Liver (tissue), 9 donors: Measurements from ENCODE around the gene TMEM100. TPM values are rescaled to one million over a fixed set of nuclear protein-coding genes. Genes with fewer than 3 reads are reported as not detected.

Experiments used
- DNase-seq: peaks from one replicate; pipeline ENCODE4 v3.0.0-alpha.2; 2017; ENCODE audit warnings: low spot score
- H3K27ac ChIP-seq, 2 donors: one replicate each; pipeline ENCODE4 v1.7.0; 2013; ENCODE audit warnings: inconsistent platforms in 2 of 2, low read length in 2 of 2, control low read depth in 1 of 2, low read depth in 1 of 2, mild to moderate bottlenecking in 1 of 2
- H3K27me3 ChIP-seq, 4 donors: one replicate each; pipeline versions ENCODE4 v1.6.1 to v1.7.0; 2013; ENCODE audit warnings: low read length in 3 of 4, inconsistent platforms in 1 of 4, mild to moderate bottlenecking in 1 of 4, moderate library complexity in 1 of 4; ENCODE audit not compliant: control insufficient read depth in 4 of 4, insufficient read depth in 4 of 4
- H3K36me3 ChIP-seq, 4 donors: one replicate each; pipeline versions ENCODE4 v1.6.1 to v1.7.0; 2013; ENCODE audit warnings: low read length in 3 of 4, mild to moderate bottlenecking in 3 of 4, low read depth in 1 of 4, moderate library complexity in 1 of 4; ENCODE audit not compliant: control insufficient read depth in 4 of 4, insufficient read depth in 3 of 4
- H3K4me1 ChIP-seq, 4 donors: one replicate each; pipeline versions ENCODE4 v1.6.1 to v1.7.0; 2013; ENCODE audit warnings: low read length in 3 of 4, mild to moderate bottlenecking in 3 of 4, moderate library complexity in 1 of 4; ENCODE audit not compliant: control insufficient read depth in 4 of 4, insufficient read depth in 4 of 4
- H3K4me3 ChIP-seq, 3 donors: one replicate each; pipeline versions ENCODE4 v1.6.1 to v1.7.0; 2013; ENCODE audit warnings: low read length in 3 of 3, control low read depth in 1 of 3, low read depth in 1 of 3, mild to moderate bottlenecking in 1 of 3
- H3K9ac ChIP-seq, 2 donors: one replicate each; pipeline ENCODE4 v1.7.0; 2013; ENCODE audit warnings: low read length in 2 of 2, mild to moderate bottlenecking in 2 of 2, moderate library complexity in 2 of 2, control low read depth in 1 of 2, low read depth in 1 of 2
- H3K9me3 ChIP-seq, 4 donors: one replicate each; pipeline versions ENCODE4 v1.6.1 to v1.7.0; 2013; ENCODE audit warnings: low read length in 3 of 4; ENCODE audit not compliant: control insufficient read depth in 4 of 4
- CTCF ChIP-seq: fragments of 150-350 bp; IDR thresholded peaks from 2 replicates; pipeline ENCODE4 v1.5.1; 2017; ENCODE audit warnings: improper control_type of control experiment, low read depth, low read length; ENCODE audit not compliant: missing input control
- EGR1 ChIP-seq, 2 donors: IDR thresholded peaks; 2 replicates each; pipeline ENCODE4 v1.6.1; 2016 to 2018; ENCODE audit warnings: antibody characterized with exemption in 2 of 2, low read depth in 2 of 2
- FOXA1 ChIP-seq: IDR thresholded peaks from 2 replicates; pipeline ENCODE4 v1.6.1; 2016; ENCODE audit warnings: antibody characterized with exemption
- FOXA2 ChIP-seq: IDR thresholded peaks from 2 replicates; pipeline ENCODE4 v1.6.1; 2016; ENCODE audit warnings: antibody characterized with exemption
- GABPA ChIP-seq, 2 donors: IDR thresholded peaks in 1 of 2; conservative IDR thresholded peaks in 1 of 2; 2 replicates each; pipeline ENCODE4 v1.6.1; 2016; ENCODE audit warnings: antibody characterized with exemption in 2 of 2, mild to moderate bottlenecking in 1 of 2, moderate library complexity in 1 of 2
- HNF4A ChIP-seq, 2 donors: conservative IDR thresholded peaks; 2 replicates each; pipeline ENCODE4 v1.6.1; 2016; ENCODE audit warnings: antibody characterized with exemption in 2 of 2, mild to moderate bottlenecking in 2 of 2
- HNF4G ChIP-seq: IDR thresholded peaks from 2 replicates; pipeline ENCODE4 v1.6.1; 2016; ENCODE audit warnings: antibody characterized with exemption
- JUND ChIP-seq, 2 donors: IDR thresholded peaks; 2 replicates each; pipeline ENCODE4 v1.6.1; 2016; ENCODE audit warnings: antibody characterized with exemption in 2 of 2
- MAX ChIP-seq: IDR thresholded peaks from 2 replicates; pipeline ENCODE4 v1.6.1; 2016; ENCODE audit warnings: antibody characterized with exemption
- NR2F2 ChIP-seq: IDR thresholded peaks from 2 replicates; pipeline ENCODE4 v1.6.1; 2016; ENCODE audit warnings: antibody characterized with exemption
- RAD21 ChIP-seq, 2 donors: IDR thresholded peaks; 2 replicates each; pipeline ENCODE4 v1.6.1; 2016; ENCODE audit warnings: antibody characterized with exemption in 2 of 2, mild to moderate bottlenecking in 2 of 2
- RXRA ChIP-seq, 2 donors: IDR thresholded peaks; 2 replicates each; pipeline ENCODE4 v1.6.1; 2017 to 2018; ENCODE audit warnings: antibody characterized with exemption in 2 of 2, mild to moderate bottlenecking in 1 of 2
- SP1 ChIP-seq: IDR thresholded peaks from 2 replicates; pipeline ENCODE4 v1.6.1; 2018; ENCODE audit warnings: antibody characterized with exemption, mild to moderate bottlenecking
- YY1 ChIP-seq: IDR thresholded peaks from 2 replicates; pipeline ENCODE4 v1.6.1; 2016; ENCODE audit warnings: antibody characterized with exemption, mild to moderate bottlenecking
- ZBTB33 ChIP-seq: IDR thresholded peaks from 2 replicates; pipeline ENCODE4 v1.6.1; 2016; ENCODE audit warnings: antibody characterized with exemption
- WGBS: extraction: QIAGEN DNeasy Blood & Tissue Kit; methylation state at CpG from one replicate; pipeline ENCODE4 v1.1.7; 2013; 5-methylcytosine and 5-hydroxymethylcytosine counted together
- polyA plus RNA-seq, 2 donors: library from polyadenylated mRNA; stranded (reverse) in 1 of 2; unstranded in 1 of 2; fragments of 200-250 nt in 1 of 2; fragments of >200 nt in 1 of 2; fragmentation: Nextera tagmentation in 1 of 2; extraction: Ambion mirVana in 1 of 2; gene quantifications; one replicate each; pipeline versions ENCODE4 v1.2.1 to v1.2.3, GENCODE V29; 2013 to 2015
- total RNA-seq, 2 donors: library from RNA; depleted of rRNA; stranded (reverse); fragments of >200 nt; gene quantifications; one replicate each; pipeline ENCODE4 v1.2.3, GENCODE V29; 2014
- donor health status: healthy.
- donor health status: healthy.
- donor health status: healthy.
- donor health status: healthy.
- donor health status: healthy.

Gene TMEM100
- total RNA-seq, result 1 to 10 TPM in 1 of 2 donors, under 1 TPM in 1; 0.09 to 4.8 TPM
- 1 to 10 TPM; 2.2 to 2.4 TPM for polyA plus RNA-seq

- no peaks in the 10 kb centered on the region for H3K9me3 ChIP-seq
- 58% methylated on average over 12 of the region's 12 CpGs for WGBS
- TF ChIP-seq JUND (IDR thresholded peaks at IDR 0.05) (peak; percentile 88 to 91), NR2F2 (no peak)
- H3K27me3 ChIP-seq, result no peaks in the 10 kb centered on the region
- no peak for DNase-seq
- no peak within 1 kb of the TSS for H3K4me3 ChIP-seq
- H3K36me3 ChIP-seq, result no peaks in the 10 kb centered on the region
- no peak within 1 kb of the TSS for H3K27ac ChIP-seq
- H3K9ac ChIP-seq, result peak within 1 kb of the TSS in 1 of 2 donors; percentile 29
- peaks cover 2 to 7% (median 4%) of the 10 kb centered on the region in 4 donors for H3K4me1 ChIP-seq
These were observed at the start of gene TMEM100 for GRCh38 chr17:55722742-55723487. Gene TMEM100 (minus strand): TSS chr17:55722864. CDS start chr17:55721070, 1,794 bp downstream.

GRCh38 chr17:55772086-55772485, 49.4 kb upstream of the TMEM100 start:
- Histone ChIP-seq H3K4me1 (peaks cover 0 to 10% (median 7%) of the 10 kb centered on the region in 4 donors), H3K4me3 (no peak overlapping the region), H3K27ac (no peak overlapping the region), H3K36me3 (peaks cover 10 to 55% (median 45%) of the 10 kb centered on the region in 4 donors), H3K9ac (no peak overlapping the region), H3K27me3 (no peaks in the 10 kb centered on the region), H3K9me3 (no peaks in the 10 kb centered on the region)
- no peak for TF ChIP-seq FOXA2
- TF ChIP-seq SP1, result no peak
- TF ChIP-seq FOXA1, result no peak
- TF ChIP-seq MAX, result no peak
- TF ChIP-seq CTCF, result no peak
- TF ChIP-seq RAD21 (IDR thresholded peaks at IDR 0.05), result no peak
- TF ChIP-seq HNF4A (conservative IDR thresholded peaks at IDR 0.05), result no peak
- no peak for TF ChIP-seq EGR1 (IDR thresholded peaks at IDR 0.05; ENCODE audit: low read depth in 2 of 2)
- DNase-seq, result no peak
- WGBS, result 95% methylated on average over 7 of the region's 7 CpGs

- Histone ChIP-seq H3K27ac (peak overlapping the region; percentile 31 to 45), H3K4me1 (peaks cover 0 to 10% (median 9%) of the 10 kb centered on the region in 4 donors), H3K4me3 (no peak overlapping the region), H3K36me3 (peaks cover 5 to 38% (median 32%) of the 10 kb centered on the region in 4 donors), H3K27me3 (no peaks in the 10 kb centered on the region), H3K9ac (no peak overlapping the region), H3K9me3 (no peaks in the 10 kb centered on the region)
- 39% methylated on average over 4 of the region's 4 CpGs for WGBS
- DNase-seq, result no peak
- TF ChIP-seq MAX (no peak), ZBTB33 (no peak), RXRA (IDR thresholded peaks at IDR 0.05) (peak in 1 of 2 donors; percentile 6), RAD21 (IDR thresholded peaks at IDR 0.05) (peak; percentile 91 to 93), YY1 (no peak), GABPA (IDR thresholded peaks at IDR 0.05 in 1 of 2, conservative IDR thresholded peaks at IDR 0.05 in 1 of 2) (no peak), CTCF (peak; percentile 72), HNF4G (peak; percentile 8)
These were observed 47.7 kb upstream of the TMEM100 start for GRCh38 chr17:55770196-55770870.
